Stimulated activated naive CD8-positive, alpha-beta T cell treated with anti-CD3 and anti-CD28 coated beads, Interleukin-15, Interleukin-2, amounts not matched to agents 100 ng/mL and 50 ng/mL, for 24 hours (primary cell): ENCODE results near the gene MLNR.

Source experiments
- H3K27ac Mint-ChIP-seq: one replicate; pipeline ENCODE4 v1.8.0; 2021; ENCODE audit warnings: mild to moderate bottlenecking, mixed read lengths
- H3K27me3 Mint-ChIP-seq: one replicate; pipeline ENCODE4 v1.8.0; 2021; ENCODE audit warnings: mixed read lengths
- H3K36me3 Mint-ChIP-seq: one replicate; pipeline ENCODE4 v1.8.0; 2021; ENCODE audit warnings: low read depth, mixed read lengths
- H3K4me1 Mint-ChIP-seq: one replicate; pipeline ENCODE4 v1.8.0; 2021; ENCODE audit warnings: low read depth, mixed read lengths
- H3K4me3 Mint-ChIP-seq: one replicate; pipeline ENCODE4 v1.8.0; 2021; ENCODE audit warnings: mild to moderate bottlenecking, mixed read lengths
- H3K9me3 Mint-ChIP-seq: one replicate; pipeline ENCODE4 v1.8.0; 2021; ENCODE audit warnings: mixed read lengths

The MLNR gene

GRCh38 chr13:49217962-49218492 is 2.1 kb upstream of the MLNR start:
- peaks cover 53% of the 10 kb centered on the region for H3K27me3 Mint-ChIP-seq
- no peaks in the 10 kb centered on the region for H3K9me3 Mint-ChIP-seq
- no peaks in the 10 kb centered on the region for H3K36me3 Mint-ChIP-seq
- no peak overlapping the region for H3K4me3 Mint-ChIP-seq
- H3K4me1 Mint-ChIP-seq = peaks cover 21% of the 10 kb centered on the region
- H3K27ac Mint-ChIP-seq = no peak overlapping the region

- Mint-ChIP-seq H3K4me3 (no peak overlapping the region), H3K36me3 (no peaks in the 10 kb centered on the region), H3K27me3 (peaks cover 57% of the 10 kb centered on the region), H3K4me1 (peaks cover 21% of the 10 kb centered on the region), H3K9me3 (no peaks in the 10 kb centered on the region), H3K27ac (no peak overlapping the region)
Observed at GRCh38 chr13:49218493-49219051, 1.6 kb upstream of the MLNR start.

GRCh38 chr13:49219647-49220035 is 497 bp upstream of the MLNR start:
- Mint-ChIP-seq H3K4me3 (peak overlapping the region; percentile 56), H3K27ac (no peak overlapping the region), H3K36me3 (no peaks in the 10 kb centered on the region), H3K27me3 (peaks cover 58% of the 10 kb centered on the region), H3K4me1 (peaks cover 11% of the 10 kb centered on the region), H3K9me3 (no peaks in the 10 kb centered on the region)

GRCh38 chr13:49220856-49221589 is 885 bp downstream of the MLNR start:
- Mint-ChIP-seq H3K4me1 (peaks cover under 1% of the 10 kb centered on the region), H3K27me3 (peaks cover 70% of the 10 kb centered on the region), H3K9me3 (no peaks in the 10 kb centered on the region), H3K36me3 (no peaks in the 10 kb centered on the region), H3K4me3 (peak overlapping the region; percentile 56), H3K27ac (no peak overlapping the region)

GRCh38 chr13:49221590-49221965 is 1.4 kb downstream of the MLNR start:
- Mint-ChIP-seq H3K27me3 (peaks cover 66% of the 10 kb centered on the region), H3K36me3 (no peaks in the 10 kb centered on the region), H3K27ac (no peak overlapping the region), H3K9me3 (no peaks in the 10 kb centered on the region), H3K4me3 (peak overlapping the region; percentile 6), H3K4me1 (no peaks in the 10 kb centered on the region)

- Mint-ChIP-seq H3K36me3 (no peaks in the 10 kb centered on the region), H3K4me3 (no peak overlapping the region), H3K9me3 (no peaks in the 10 kb centered on the region), H3K4me1 (no peaks in the 10 kb centered on the region), H3K27me3 (peaks cover 35% of the 10 kb centered on the region), H3K27ac (no peak overlapping the region)
Observed at GRCh38 chr13:49225223-49226042, 5.3 kb downstream of the MLNR start.

- Mint-ChIP-seq H3K27ac (no peak overlapping the region), H3K27me3 (peaks cover 30% of the 10 kb centered on the region), H3K4me1 (no peaks in the 10 kb centered on the region), H3K36me3 (no peaks in the 10 kb centered on the region), H3K9me3 (no peaks in the 10 kb centered on the region), H3K4me3 (no peak overlapping the region)
Observed at GRCh38 chr13:49226613-49227012, 6.5 kb downstream of the MLNR start.

- Mint-ChIP-seq H3K36me3 (no peaks in the 10 kb centered on the region), H3K9me3 (no peaks in the 10 kb centered on the region), H3K27me3 (no peaks in the 10 kb centered on the region), H3K27ac (no peak overlapping the region), H3K4me3 (no peak overlapping the region), H3K4me1 (no peaks in the 10 kb centered on the region)
Observed at GRCh38 chr13:49234741-49235140, 14.6 kb downstream of the MLNR start.

- H3K27ac Mint-ChIP-seq = no peak overlapping the region
- no peaks in the 10 kb centered on the region for H3K4me1 Mint-ChIP-seq
- no peaks in the 10 kb centered on the region for H3K36me3 Mint-ChIP-seq
- no peaks in the 10 kb centered on the region for H3K9me3 Mint-ChIP-seq
- H3K4me3 Mint-ChIP-seq = no peak overlapping the region
- H3K27me3 Mint-ChIP-seq = no peaks in the 10 kb centered on the region
Observed at GRCh38 chr13:49235856-49236431, 15.8 kb downstream of the MLNR start.

GRCh38 chr13:49238621-49239020 is 18.5 kb downstream of the MLNR start:
- H3K4me3 Mint-ChIP-seq = no peak overlapping the region
- no peaks in the 10 kb centered on the region for H3K27me3 Mint-ChIP-seq
- no peaks in the 10 kb centered on the region for H3K4me1 Mint-ChIP-seq
- H3K36me3 Mint-ChIP-seq = no peaks in the 10 kb centered on the region
- no peak overlapping the region for H3K27ac Mint-ChIP-seq
- no peaks in the 10 kb centered on the region for H3K9me3 Mint-ChIP-seq

GRCh38 chr13:49240017-49240416 is 19.9 kb downstream of the MLNR start:
- H3K4me3 Mint-ChIP-seq = no peak overlapping the region
- no peaks in the 10 kb centered on the region for H3K36me3 Mint-ChIP-seq
- no peak overlapping the region for H3K27ac Mint-ChIP-seq
- no peaks in the 10 kb centered on the region for H3K27me3 Mint-ChIP-seq
- H3K9me3 Mint-ChIP-seq = no peaks in the 10 kb centered on the region
- H3K4me1 Mint-ChIP-seq = no peaks in the 10 kb centered on the region

- H3K4me1 Mint-ChIP-seq = no peaks in the 10 kb centered on the region
- no peaks in the 10 kb centered on the region for H3K27me3 Mint-ChIP-seq
- no peak overlapping the region for H3K4me3 Mint-ChIP-seq
- H3K27ac Mint-ChIP-seq = no peak overlapping the region
- H3K36me3 Mint-ChIP-seq = no peaks in the 10 kb centered on the region
- no peaks in the 10 kb centered on the region for H3K9me3 Mint-ChIP-seq
Observed at GRCh38 chr13:49241296-49241695, 21.2 kb downstream of the MLNR start.

- H3K36me3 Mint-ChIP-seq = peaks cover 4% of the 10 kb centered on the region
- H3K27ac Mint-ChIP-seq = no peak overlapping the region
- no peak overlapping the region for H3K4me3 Mint-ChIP-seq
- no peaks in the 10 kb centered on the region for H3K27me3 Mint-ChIP-seq
- H3K9me3 Mint-ChIP-seq = no peaks in the 10 kb centered on the region
- peaks cover 28% of the 10 kb centered on the region for H3K4me1 Mint-ChIP-seq
Observed at GRCh38 chr13:49245101-49245500, 25.0 kb downstream of the MLNR start.

GRCh38 chr13:49246850-49247642 is 26.9 kb downstream of the MLNR start:
- peaks cover 15% of the 10 kb centered on the region for H3K36me3 Mint-ChIP-seq

More at GRCh38 chr13:49246850-49247642, 26.9 kb downstream of the MLNR start:
- Mint-ChIP-seq H3K27me3 (no peaks in the 10 kb centered on the region), H3K4me3 (peak overlapping the region; percentile 98), H3K4me1 (peaks cover 43% of the 10 kb centered on the region), H3K27ac (peak overlapping the region; percentile 94), H3K9me3 (no peaks in the 10 kb centered on the region)
